NCI-H1105 (cell line): Measurements from ENCODE around the gene ELMOD3.
"Not testable (repeated sequence)": the region's sequence is repeated elsewhere in the genome, so short reads cannot be mapped to it uniquely, and the experiment has no call there.

Experiments used
- DNase-seq: peaks from one replicate; lab custom pipeline; 2025; lab: John Stamatoyannopoulos, UW

Gene ELMOD3

GRCh38 chr2:85401464-85401805, 46.9 kb downstream of the ELMOD3 start:
- DNase-seq: no peak

- DNase-seq: no peak
Observed at GRCh38 chr2:85401844-85402243, 47.3 kb downstream of the ELMOD3 start.

- no peak for DNase-seq
Observed at GRCh38 chr2:85405201-85406059, 50.9 kb downstream of the ELMOD3 start.

GRCh38 chr2:85409845-85410583, 55.4 kb downstream of the ELMOD3 start, which contains the start of gene CAPG:
TSS of gene CAPG (minus strand) at chr2:85410366. CDS start at chr2:85402145, 8,221 bp downstream.
- no peak for DNase-seq

- no peak for DNase-seq
Observed at GRCh38 chr2:85410584-85411404, 56.2 kb downstream of the ELMOD3 start.

GRCh38 chr2:85411405-85411748, 56.8 kb downstream of the ELMOD3 start:
- no peak for DNase-seq

- no peak for DNase-seq
Observed at GRCh38 chr2:85413592-85414420, 59.2 kb downstream of the ELMOD3 start.

GRCh38 chr2:85414421-85414759, 59.8 kb downstream of the ELMOD3 start:
- not testable (repeated sequence) for DNase-seq

- no peak for DNase-seq
Observed at GRCh38 chr2:85414761-85415553, 60.4 kb downstream of the ELMOD3 start.

GRCh38 chr2:85415980-85416650, 61.5 kb downstream of the ELMOD3 start:
- no peak for DNase-seq

GRCh38 chr2:85418132-85419008, 63.8 kb downstream of the ELMOD3 start, which contains the start of gene SH2D6:
TSS of gene SH2D6 (plus strand) at chr2:85418714. CDS start at chr2:85429466, 10,752 bp downstream.
- peak; percentile 81 for DNase-seq

- DNase-seq: no peak
Observed at GRCh38 chr2:85419009-85419675, 64.6 kb downstream of the ELMOD3 start.

- peak; percentile 68 for DNase-seq
Observed at GRCh38 chr2:85420536-85421259, 66.1 kb downstream of the ELMOD3 start.

GRCh38 chr2:85421260-85422071, 66.9 kb downstream of the ELMOD3 start:
- DNase-seq: no peak

GRCh38 chr2:85422072-85422457, 67.5 kb downstream of the ELMOD3 start:
- no peak for DNase-seq

GRCh38 chr2:85423525-85423924, 69.0 kb downstream of the ELMOD3 start:
- DNase-seq: no peak

- no peak for DNase-seq
Observed at GRCh38 chr2:85425588-85425987, 71.0 kb downstream of the ELMOD3 start.
